HepG2 (cell line): ENCODE data around the gene HIPK2. TPM values are rescaled to one million over a fixed set of nuclear protein-coding genes. Genes with fewer than 3 reads are reported as not detected.

Experiments used
- ATAC-seq: fragments of 200-7000 bp; cut with Tn5 transposase; 3 replicates; pipeline ENCODE4 v1.9.1; 2020; ENCODE audit warnings: mild to moderate bottlenecking, moderate library complexity
- BruUV-seq: library from RNA; stranded (reverse); fragments of 400-500 nt; replicated peaks from 2 replicates; lab custom pipeline; 2021; lab: Mats Ljungman, UMichigan
- CTCF ChIA-PET: fragments of 300-600 bp; formaldehyde crosslinking; extraction: SDS; loops from one replicate; lab custom pipeline; 2021; ENCODE audit warnings: low total read pairs, inconsistent platforms, low intra/inter-chr PET ratio; lab: Yijun Ruan, JAX
- POLR2A ChIA-PET: fragments of 350-600 bp; sonication (Branson Sonifier 250); formaldehyde crosslinking; loops from one replicate; lab custom pipeline; 2020; ENCODE audit warnings: antibody characterized with exemption, inconsistent platforms; lab: Yijun Ruan, JAX
- DNase-seq: peaks from one replicate; pipeline ENCODE4 v3.0.0-alpha.2; 2015; ENCODE audit warnings: low spot score
- FAIRE-seq: peaks from 3 replicates; lab custom pipeline; 2011; peaks lifted over from hg19 to GRCh38; lab: Jason Lieb, UNC
- H2AFZ ChIP-seq: one replicate; pipeline ENCODE4 v1.6.1; 2011; ENCODE audit warnings: low read length, inconsistent platforms
- H3K27ac ChIP-seq: fragments of 300-600 bp; 3 replicates; pipeline ENCODE4 v1.8.0; 2011; ENCODE audit warnings: mixed run types, mild to moderate bottlenecking, mixed read lengths, low read length, inconsistent platforms; ENCODE audit not compliant: insufficient read depth; ENCODE audit errors: extremely low read length
- H3K27me3 ChIP-seq, 2 experiments: fragments of 200-600 bp in 1 of 2; 2 replicates in 1 of 2; 3 replicates in 1 of 2; pipeline versions ENCODE4 v1.6.0 to v1.8.0; 2011; ENCODE audit warnings: low read length in 2 of 2, mild to moderate bottlenecking in 2 of 2, moderate library complexity in 2 of 2, inconsistent platforms in 1 of 2; ENCODE audit not compliant: insufficient read depth in 2 of 2, control insufficient read depth in 1 of 2
- H3K36me3 ChIP-seq, 2 experiments: fragments of 200-600 bp in 1 of 2; replicated peaks in 1 of 2; 2 replicates in 1 of 2; 3 replicates in 1 of 2; pipeline versions ENCODE4 v1.5.1 to v1.8.0; 2011; ENCODE audit warnings: low read length in 2 of 2, inconsistent platforms in 1 of 2; ENCODE audit not compliant: insufficient read depth in 2 of 2, control insufficient read depth in 1 of 2
- H3K4me1 ChIP-seq: 2 replicates; pipeline ENCODE4 v1.5.1; 2012; ENCODE audit warnings: low read length, inconsistent platforms; ENCODE audit not compliant: insufficient read depth
- H3K4me2 ChIP-seq: 2 replicates; pipeline ENCODE4 v1.6.0; 2011; ENCODE audit warnings: low read depth, low read length, inconsistent platforms
- H3K4me3 ChIP-seq, 3 experiments: fragments of 200-600 bp in 1 of 3; sonication (generic), shearing (Covaris generic) in 1 of 3; replicated peaks in 1 of 3; 2 replicates each; pipeline ENCODE4 v1.5.1; 2011 to 2016; ENCODE audit warnings: low read length in 3 of 3, inconsistent platforms in 2 of 3, low read depth in 2 of 3, mild to moderate bottlenecking in 2 of 3, control low read depth in 1 of 3, mixed read lengths in 1 of 3; ENCODE audit not compliant: insufficient read depth in 1 of 3
- H3K79me2 ChIP-seq: one replicate; pipeline ENCODE4 v1.6.1; 2011; ENCODE audit warnings: low read length, inconsistent platforms; ENCODE audit not compliant: insufficient read depth
- H3K9ac ChIP-seq: 2 replicates; pipeline ENCODE4 v1.6.0; 2011; ENCODE audit warnings: mild to moderate bottlenecking, low read depth, low read length, inconsistent platforms; ENCODE audit not compliant: insufficient read depth
- H3K9me3 ChIP-seq: 2 replicates; pipeline ENCODE4 v1.5.1; 2012; ENCODE audit warnings: mild to moderate bottlenecking, low read length
- H4K20me1 ChIP-seq: 2 replicates; pipeline ENCODE4 v1.6.0; 2011; ENCODE audit warnings: inconsistent platforms, mild to moderate bottlenecking, low read length, moderate library complexity; ENCODE audit not compliant: insufficient read depth
- CHCHD3 ChIP-seq: sonication (generic); formaldehyde crosslinking; IDR thresholded peaks from 2 replicates; pipeline ENCODE4 v1.8.0; 2022; ENCODE audit warnings: mild to moderate bottlenecking, missing genetic modification reagents, moderate library complexity
- HDAC6 ChIP-seq: fragments of 200-600 bp; sonication (generic); IDR thresholded peaks from 2 replicates; pipeline ENCODE4 v1.7.0; 2017; ENCODE audit warnings: mild to moderate bottlenecking, antibody characterized with exemption, low read length, low read depth
- KLF13 ChIP-seq: sonication (generic); formaldehyde crosslinking; IDR thresholded peaks from 2 replicates; pipeline ENCODE4 v1.4.0; 2020; ENCODE audit warnings: mild to moderate bottlenecking, missing genetic modification reagents
- KLF9 ChIP-seq: IDR thresholded peaks from 2 replicates; pipeline ENCODE4 v1.6.1; 2016; ENCODE audit warnings: low read depth
- NFYB ChIP-seq: sonication (generic); formaldehyde crosslinking; IDR thresholded peaks from 2 replicates; pipeline ENCODE4 v1.4.0; 2020; ENCODE audit warnings: missing genetic modification reagents
- RFX5 ChIP-seq: IDR thresholded peaks from 2 replicates; pipeline ENCODE4 v1.6.1; 2011; ENCODE audit warnings: low read depth, low read length, improper control_type of control experiment
- SMAD1 ChIP-seq: sonication (generic); formaldehyde crosslinking; IDR thresholded peaks from 2 replicates; pipeline ENCODE4 v1.4.0; 2020; ENCODE audit warnings: missing genetic modification reagents, low read depth, mild to moderate bottlenecking, borderline replicate concordance
- STAT5B ChIP-seq: sonication (generic); formaldehyde crosslinking; IDR thresholded peaks from 2 replicates; pipeline ENCODE4 v1.4.0; 2020; ENCODE audit warnings: missing genetic modification reagents
- ZNF614 ChIP-seq: IDR thresholded peaks from 2 replicates; pipeline ENCODE4 v1.6.1; 2018; ENCODE audit warnings: missing biosample characterization, missing genetic modification reagents, inconsistent platforms, borderline replicate concordance
- ZNF703 ChIP-seq: sonication (generic); formaldehyde crosslinking; IDR thresholded peaks from 2 replicates; pipeline ENCODE4 v1.5.1; 2020; ENCODE audit warnings: missing genetic modification reagents, mild to moderate bottlenecking, moderate library complexity, borderline replicate concordance
- WGBS: methylation state at CpG from one replicate; pipeline ENCODE4 v1.1.6; 2017; ENCODE audit warnings: low lambda C conversion rate; 5-methylcytosine and 5-hydroxymethylcytosine counted together
- in situ Hi-C: cut with HindIII; loops from 2 replicates; pipeline ENCODE4 v1.10.0; 2017; ENCODE audit warnings: low pct_unique_long_range_greater_than_20kb; ENCODE audit not compliant: extremely low pct_ligation_motif_present
- intact Hi-C: fragments of 100-400 bp; cut with micrococcal nuclease; formaldehyde crosslinking; loops from one replicate; pipeline ENCODE4 v1.10.0; 2022; ENCODE audit not compliant: unreplicated experiment
- polyA plus RNA-seq, 8 experiments: library from polyadenylated mRNA; depleted of rRNA in 3 of 8; stranded (reverse) in 7 of 8; unstranded in 1 of 8; fragments of >200 nt; fragmentation: Illumina TruSeq in 4 of 8; extraction: Trizol in 4 of 8; gene quantifications; 2 replicates each; pipeline versions ENCODE4 v1.2.1 to v1.2.3, GENCODE V29; 2011 to 2016; ENCODE audit warnings: low read depth in 4 of 8, missing spikeins in 1 of 8, mixed read lengths in 1 of 8; ENCODE audit not compliant: insufficient read depth in 1 of 8
- total RNA-seq, 5 experiments: library from RNA; depleted of rRNA; stranded (reverse); fragments of >200 nt; fragmentation: Illumina TruSeq; extraction: Trizol; gene quantifications; 2 replicates each; pipeline ENCODE4 v1.2.3, GENCODE V29; 2016; ENCODE audit warnings: low read depth in 1 of 5
- TF ChIP-seq, protein P1 (sequence below): IDR thresholded peaks from 2 replicates; pipeline ENCODE4 v1.6.1; 2016
- TF ChIP-seq, protein P2 (sequence below): sonication (generic); formaldehyde crosslinking; IDR thresholded peaks from 2 replicates; pipeline ENCODE4 v1.8.0; 2022; ENCODE audit warnings: missing genetic modification reagents, low read depth, mild to moderate bottlenecking, borderline replicate concordance
- TF ChIP-seq, protein P3 (sequence below): sonication (generic); formaldehyde crosslinking; IDR thresholded peaks from 2 replicates; pipeline ENCODE4 v1.5.0; 2020; ENCODE audit warnings: missing genetic modification reagents
- TF ChIP-seq, protein P4 (sequence below): sonication (generic); formaldehyde crosslinking; IDR thresholded peaks from 2 replicates; pipeline ENCODE4 v1.8.0; 2022; ENCODE audit warnings: mild to moderate bottlenecking, missing genetic modification reagents, moderate library complexity
- TF ChIP-seq, protein P5 (sequence below): sonication (generic); formaldehyde crosslinking; conservative IDR thresholded peaks from 2 replicates; pipeline ENCODE4 v1.4.0; 2020; ENCODE audit warnings: missing genetic modification reagents
- TF ChIP-seq, protein P6 (sequence below): sonication (generic); formaldehyde crosslinking; IDR thresholded peaks from 2 replicates; pipeline ENCODE4 v1.8.0; 2023; ENCODE audit warnings: mild to moderate bottlenecking, missing genetic modification reagents

Gene HIPK2
- total and polyA plus RNA-seq, 2 of the 13 experiments (the other 11 are each of a cell fraction or from before 2014, with no cell fraction given): 14.4 to 20.2 TPM

DNA sequence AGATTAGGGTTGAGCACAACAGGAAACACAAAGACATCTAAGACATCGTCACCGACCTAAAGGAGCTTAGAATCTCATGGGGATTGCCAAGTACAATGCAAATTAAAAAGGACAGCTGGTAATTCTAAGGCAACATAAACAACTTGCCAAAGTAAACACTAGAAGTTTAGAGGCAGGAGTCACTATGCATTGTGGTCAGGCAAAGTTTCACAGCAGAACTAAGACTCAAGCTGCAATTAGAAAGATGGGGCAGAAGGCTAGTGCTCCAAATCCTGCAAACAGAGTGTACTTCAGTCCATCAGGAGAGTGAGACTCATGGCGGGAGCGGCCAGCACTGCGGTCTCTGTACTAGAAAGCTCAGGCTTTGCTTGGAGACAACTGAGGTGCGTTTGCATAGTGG is 52.7 kb downstream of the HIPK2 start (continued):
- TF ChIP-seq, protein P1, sequence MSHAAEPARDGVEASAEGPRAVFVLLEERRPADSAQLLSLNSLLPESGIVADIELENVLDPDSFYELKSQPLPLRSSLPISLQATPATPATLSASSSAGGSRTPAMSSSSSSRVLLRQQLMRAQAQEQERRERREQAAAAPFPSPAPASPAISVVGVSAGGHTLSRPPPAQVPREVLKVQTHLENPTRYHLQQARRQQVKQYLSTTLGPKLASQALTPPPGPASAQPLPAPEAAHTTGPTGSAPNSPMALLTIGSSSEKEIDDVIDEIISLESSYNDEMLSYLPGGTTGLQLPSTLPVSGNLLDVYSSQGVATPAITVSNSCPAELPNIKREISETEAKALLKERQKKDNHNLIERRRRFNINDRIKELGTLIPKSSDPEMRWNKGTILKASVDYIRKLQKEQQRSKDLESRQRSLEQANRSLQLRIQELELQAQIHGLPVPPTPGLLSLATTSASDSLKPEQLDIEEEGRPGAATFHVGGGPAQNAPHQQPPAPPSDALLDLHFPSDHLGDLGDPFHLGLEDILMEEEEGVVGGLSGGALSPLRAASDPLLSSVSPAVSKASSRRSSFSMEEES (CRISPR knock-in tag): no peak
- TF ChIP-seq, all 625 proteins: peak for 1

DNA sequence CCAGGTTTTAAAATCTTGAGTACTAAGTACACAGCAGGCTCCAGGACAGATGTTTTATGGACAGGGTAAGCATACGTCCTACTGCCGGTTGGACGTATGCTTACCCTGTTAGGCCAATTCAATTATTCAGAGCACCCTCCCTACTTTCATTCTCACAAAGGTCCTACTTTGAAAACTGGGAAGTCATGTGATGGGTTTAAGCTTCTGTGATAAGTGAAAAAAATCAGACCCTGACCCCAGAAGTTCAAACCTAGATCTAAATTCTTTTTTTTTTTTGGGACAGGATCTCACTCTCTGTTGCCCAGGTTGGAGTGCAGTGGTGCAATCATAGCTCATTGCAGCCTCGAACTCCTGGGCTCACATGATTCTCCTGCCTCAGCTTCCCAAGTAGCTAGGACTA is 55.2 kb downstream of the HIPK2 start:
- Histone ChIP-seq H3K27me3 (no peaks in the 10 kb centered on the region), H3K4me1 (peaks cover 67% of the 10 kb centered on the region), H3K36me3 (peaks cover 0 to 10% of the 10 kb centered on the region in 2 experiments; a peak in 3 of 5 replicates), H3K4me2 (no peak overlapping the region; the same call in 1 of the 2 replicates), H3K9me3 (no peaks in the 10 kb centered on the region), H2AFZ (no peak overlapping the region), H3K27ac (no peak overlapping the region), H3K79me2 (peaks cover 87% of the 10 kb centered on the region), H3K9ac (no peak overlapping the region), H4K20me1 (peaks cover 12% of the 10 kb centered on the region), H3K4me3 (no peak overlapping the region)
- ChIA-PET POLR2A (interaction anchor here (0.6 kb wide), 1 partner anchor 34 kb away, joined by 3 read pairs; no protein-coding TSS in a partner anchor), CTCF (no interaction called here)
- DNase-seq (no peak), FAIRE-seq (no peak), ATAC-seq (no peak)
- in situ Hi-C loops: no loop called here
- 85% methylated on average over 4 of the region's 4 CpGs for WGBS
- intact Hi-C loops: no loop called here
- no TSS peak for BruUV-seq
- TF ChIP-seq, protein P2, sequence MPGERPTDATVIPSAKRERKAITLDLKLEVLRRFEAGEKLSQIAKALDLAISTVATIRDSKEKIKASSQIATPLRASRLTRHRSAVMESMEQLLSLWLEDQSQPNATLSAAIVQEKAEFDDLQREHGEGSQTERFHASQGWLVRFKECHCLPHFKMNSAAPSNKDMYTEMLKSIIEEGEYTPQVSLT (CRISPR knock-in tag): no peak
- TF ChIP-seq, protein P3, sequence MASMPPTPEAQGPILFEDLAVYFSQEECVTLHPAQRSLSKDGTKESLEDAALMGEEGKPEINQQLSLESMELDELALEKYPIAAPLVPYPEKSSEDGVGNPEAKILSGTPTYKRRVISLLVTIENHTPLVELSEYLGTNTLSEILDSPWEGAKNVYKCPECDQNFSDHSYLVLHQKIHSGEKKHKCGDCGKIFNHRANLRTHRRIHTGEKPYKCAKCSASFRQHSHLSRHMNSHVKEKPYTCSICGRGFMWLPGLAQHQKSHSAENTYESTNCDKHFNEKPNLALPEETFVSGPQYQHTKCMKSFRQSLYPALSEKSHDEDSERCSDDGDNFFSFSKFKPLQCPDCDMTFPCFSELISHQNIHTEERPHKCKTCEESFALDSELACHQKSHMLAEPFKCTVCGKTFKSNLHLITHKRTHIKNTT: no peak
- TF ChIP-seq STAT5B (CRISPR knock-in tag): no peak
- no peak for TF ChIP-seq SMAD1 (CRISPR knock-in tag)
- TF ChIP-seq HDAC6: no peak
- no peak for TF ChIP-seq KLF9 (CRISPR knock-in tag)
- TF ChIP-seq KLF13 (CRISPR knock-in tag): no peak
- TF ChIP-seq, protein P4, sequence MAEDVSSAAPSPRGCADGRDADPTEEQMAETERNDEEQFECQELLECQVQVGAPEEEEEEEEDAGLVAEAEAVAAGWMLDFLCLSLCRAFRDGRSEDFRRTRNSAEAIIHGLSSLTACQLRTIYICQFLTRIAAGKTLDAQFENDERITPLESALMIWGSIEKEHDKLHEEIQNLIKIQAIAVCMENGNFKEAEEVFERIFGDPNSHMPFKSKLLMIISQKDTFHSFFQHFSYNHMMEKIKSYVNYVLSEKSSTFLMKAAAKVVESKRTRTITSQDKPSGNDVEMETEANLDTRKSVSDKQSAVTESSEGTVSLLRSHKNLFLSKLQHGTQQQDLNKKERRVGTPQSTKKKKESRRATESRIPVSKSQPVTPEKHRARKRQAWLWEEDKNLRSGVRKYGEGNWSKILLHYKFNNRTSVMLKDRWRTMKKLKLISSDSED (CRISPR knock-in tag): no peak
- TF ChIP-seq CHCHD3 (CRISPR knock-in tag): no peak
- no peak for TF ChIP-seq NFYB (CRISPR knock-in tag)
- no peak for TF ChIP-seq ZNF614 (CRISPR knock-in tag)
- no peak for TF ChIP-seq ZNF703 (CRISPR knock-in tag)
- TF ChIP-seq, protein P5, sequence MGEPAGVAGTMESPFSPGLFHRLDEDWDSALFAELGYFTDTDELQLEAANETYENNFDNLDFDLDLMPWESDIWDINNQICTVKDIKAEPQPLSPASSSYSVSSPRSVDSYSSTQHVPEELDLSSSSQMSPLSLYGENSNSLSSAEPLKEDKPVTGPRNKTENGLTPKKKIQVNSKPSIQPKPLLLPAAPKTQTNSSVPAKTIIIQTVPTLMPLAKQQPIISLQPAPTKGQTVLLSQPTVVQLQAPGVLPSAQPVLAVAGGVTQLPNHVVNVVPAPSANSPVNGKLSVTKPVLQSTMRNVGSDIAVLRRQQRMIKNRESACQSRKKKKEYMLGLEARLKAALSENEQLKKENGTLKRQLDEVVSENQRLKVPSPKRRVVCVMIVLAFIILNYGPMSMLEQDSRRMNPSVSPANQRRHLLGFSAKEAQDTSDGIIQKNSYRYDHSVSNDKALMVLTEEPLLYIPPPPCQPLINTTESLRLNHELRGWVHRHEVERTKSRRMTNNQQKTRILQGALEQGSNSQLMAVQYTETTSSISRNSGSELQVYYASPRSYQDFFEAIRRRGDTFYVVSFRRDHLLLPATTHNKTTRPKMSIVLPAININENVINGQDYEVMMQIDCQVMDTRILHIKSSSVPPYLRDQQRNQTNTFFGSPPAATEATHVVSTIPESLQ (CRISPR knock-in tag): no peak
- TF ChIP-seq, protein P6, sequence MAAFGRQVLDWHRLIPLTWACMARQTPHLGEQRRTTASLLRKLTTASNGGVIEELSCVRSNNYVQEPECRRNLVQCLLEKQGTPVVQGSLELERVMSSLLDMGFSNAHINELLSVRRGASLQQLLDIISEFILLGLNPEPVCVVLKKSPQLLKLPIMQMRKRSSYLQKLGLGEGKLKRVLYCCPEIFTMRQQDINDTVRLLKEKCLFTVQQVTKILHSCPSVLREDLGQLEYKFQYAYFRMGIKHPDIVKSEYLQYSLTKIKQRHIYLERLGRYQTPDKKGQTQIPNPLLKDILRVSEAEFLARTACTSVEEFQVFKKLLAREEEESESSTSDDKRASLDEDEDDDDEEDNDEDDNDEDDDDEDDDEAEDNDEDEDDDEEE (CRISPR knock-in tag): no peak
- TF ChIP-seq RFX5: no peak
